Activated CD4-positive, CD25-positive, alpha-beta regulatory T cell (primary cell): ENCODE measurements around the gene MXD3.
"Not testable (repeated sequence)": the region's sequence is repeated elsewhere in the genome, so short reads cannot be mapped to it uniquely, and the experiment has no call there.

Experiments used
- DNase-seq, 4 experiments: peaks; one replicate each; lab custom pipeline; 2025; lab: John Stamatoyannopoulos, UW

The MXD3 gene, protein sequence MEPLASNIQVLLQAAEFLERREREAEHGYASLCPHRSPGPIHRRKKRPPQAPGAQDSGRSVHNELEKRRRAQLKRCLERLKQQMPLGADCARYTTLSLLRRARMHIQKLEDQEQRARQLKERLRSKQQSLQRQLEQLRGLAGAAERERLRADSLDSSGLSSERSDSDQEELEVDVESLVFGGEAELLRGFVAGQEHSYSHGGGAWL

DNA sequence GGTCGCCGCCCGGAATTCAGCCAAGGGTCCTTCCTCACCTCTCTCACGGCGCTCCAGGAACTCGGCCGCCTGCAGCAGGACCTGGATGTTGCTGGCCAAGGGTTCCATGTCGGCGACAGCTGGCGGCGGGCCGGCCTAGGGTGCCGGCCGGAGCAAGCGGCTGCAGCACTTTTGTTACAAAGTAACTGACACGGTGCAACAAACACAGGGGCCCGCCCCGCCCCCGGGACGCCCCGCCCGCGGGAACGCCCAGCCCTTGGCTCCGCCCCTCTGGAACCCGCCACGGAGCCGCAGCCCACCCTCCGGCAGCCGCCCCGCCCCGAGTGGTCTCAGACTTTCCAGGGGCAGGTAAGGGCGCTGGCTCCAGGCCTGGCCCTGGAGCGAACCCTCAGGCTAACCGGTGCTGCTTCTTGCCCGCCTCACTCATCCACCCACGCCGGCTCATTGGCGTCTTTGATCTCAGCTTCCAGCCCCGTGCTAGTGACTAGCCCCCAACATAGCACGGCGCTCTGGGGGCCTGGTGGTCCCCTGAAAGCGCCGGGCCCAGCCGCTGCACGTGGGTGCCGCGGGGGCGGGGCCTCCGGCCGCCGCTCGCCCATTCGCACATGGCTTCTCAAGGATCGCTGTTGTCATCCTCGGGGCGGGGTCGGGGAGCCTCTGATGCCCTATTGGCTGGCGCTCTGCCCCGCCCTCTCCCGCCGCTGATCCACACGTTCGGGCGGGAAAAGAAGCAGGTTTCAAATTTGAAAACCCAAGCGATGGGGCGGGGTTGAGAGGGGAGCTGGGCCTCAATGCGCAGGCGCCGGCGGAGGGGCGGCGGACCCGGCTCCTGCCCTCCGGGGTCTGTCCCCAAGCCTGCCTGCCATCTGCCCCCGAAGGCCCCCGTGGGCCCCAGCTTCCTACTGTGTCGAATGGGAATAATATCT is at the start of gene MXD3:
MXD3 (minus strand) TSS at position 176 of the 926 bp plus-strand sequence; CDS start at position 108, 68 bp downstream.
- peak; percentile 88 to 92 (median 90) for DNase-seq

DNA sequence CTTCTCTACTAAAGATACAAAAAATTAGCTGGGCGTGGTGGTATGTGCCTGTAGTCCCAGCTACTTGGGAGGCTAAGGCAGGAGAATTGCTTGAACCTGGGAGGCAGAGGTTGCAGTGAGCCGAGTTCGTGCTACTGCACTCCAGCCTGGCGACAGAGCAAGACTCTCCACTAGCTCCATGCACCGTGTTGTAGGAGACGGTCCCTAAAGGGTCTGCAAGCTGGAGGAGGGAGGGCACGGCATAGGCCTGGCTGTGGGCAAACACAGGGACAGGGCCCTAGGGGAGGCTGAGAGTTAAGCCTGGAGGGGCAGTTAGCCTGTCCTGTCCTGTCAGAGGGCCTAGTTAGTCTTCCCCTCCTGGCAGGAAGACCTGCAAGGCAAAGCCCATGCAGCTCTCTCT is 49.0 kb upstream of the MXD3 start:
- DNase-seq, result not testable (repeated sequence)

DNA sequence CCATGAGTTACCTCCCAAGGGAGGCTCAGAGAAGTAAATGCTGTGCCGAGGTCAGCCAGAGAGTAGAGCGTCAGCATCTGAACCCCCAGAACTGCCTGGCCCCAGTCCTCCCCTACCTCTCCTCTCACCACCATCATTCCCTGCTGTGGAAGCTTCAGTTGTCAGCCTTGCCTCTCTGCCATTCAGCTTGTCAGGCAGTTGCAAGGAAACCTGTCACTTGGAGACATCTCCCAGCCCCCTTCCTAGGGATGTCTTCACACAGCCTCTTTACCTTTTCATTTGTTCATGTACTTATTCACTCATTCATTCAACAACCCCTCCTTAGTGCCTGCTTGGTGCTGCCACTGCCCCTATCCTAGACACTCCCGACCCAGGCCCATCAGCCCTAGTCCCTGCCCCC is 48.2 kb upstream of the MXD3 start:
- no peak for DNase-seq

DNA sequence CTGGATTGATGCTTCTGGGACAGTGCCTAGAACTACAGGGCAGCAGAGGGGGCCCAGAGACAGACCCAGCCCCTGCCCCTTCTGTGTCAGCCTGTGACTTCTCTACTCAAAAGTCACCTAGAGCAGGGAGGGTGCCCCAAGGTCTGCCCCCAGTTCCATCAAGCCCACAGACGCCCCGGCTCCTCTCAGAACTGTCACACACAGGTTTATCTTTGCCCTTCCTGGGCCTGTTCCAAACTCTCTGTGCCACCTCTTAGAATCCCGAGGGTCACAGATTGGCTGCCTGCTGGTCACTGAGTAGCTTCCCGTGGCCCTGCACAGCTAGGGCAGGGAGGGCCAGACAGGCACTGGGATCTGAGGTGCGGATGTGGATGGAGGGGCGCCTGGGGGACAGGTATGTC is 47.8 kb upstream of the MXD3 start:
- no peak for DNase-seq

DNA sequence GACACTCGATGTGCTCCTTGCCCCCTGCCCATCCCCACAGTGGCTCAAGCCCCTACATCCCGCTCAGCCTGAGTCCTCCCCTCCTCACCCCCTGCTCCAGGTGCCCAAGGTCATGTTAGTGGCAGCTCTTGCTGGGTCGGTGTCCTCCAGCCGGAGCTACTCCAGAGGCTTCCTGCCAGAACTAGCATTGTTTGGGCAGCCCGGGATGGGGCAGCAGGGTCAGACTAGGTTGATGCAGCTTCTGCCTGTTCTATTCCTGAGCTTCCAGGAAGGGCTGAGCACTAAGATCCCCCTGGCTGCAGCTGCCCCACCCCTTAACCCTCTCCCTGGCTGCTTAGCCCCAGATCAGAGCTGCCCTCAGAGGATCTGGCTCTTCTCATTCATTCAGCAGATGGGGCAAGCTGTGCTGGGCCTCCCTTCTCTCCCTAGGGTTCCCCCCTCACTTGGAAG is 46.7 kb upstream of the MXD3 start:
- DNase-seq, result no peak

DNA sequence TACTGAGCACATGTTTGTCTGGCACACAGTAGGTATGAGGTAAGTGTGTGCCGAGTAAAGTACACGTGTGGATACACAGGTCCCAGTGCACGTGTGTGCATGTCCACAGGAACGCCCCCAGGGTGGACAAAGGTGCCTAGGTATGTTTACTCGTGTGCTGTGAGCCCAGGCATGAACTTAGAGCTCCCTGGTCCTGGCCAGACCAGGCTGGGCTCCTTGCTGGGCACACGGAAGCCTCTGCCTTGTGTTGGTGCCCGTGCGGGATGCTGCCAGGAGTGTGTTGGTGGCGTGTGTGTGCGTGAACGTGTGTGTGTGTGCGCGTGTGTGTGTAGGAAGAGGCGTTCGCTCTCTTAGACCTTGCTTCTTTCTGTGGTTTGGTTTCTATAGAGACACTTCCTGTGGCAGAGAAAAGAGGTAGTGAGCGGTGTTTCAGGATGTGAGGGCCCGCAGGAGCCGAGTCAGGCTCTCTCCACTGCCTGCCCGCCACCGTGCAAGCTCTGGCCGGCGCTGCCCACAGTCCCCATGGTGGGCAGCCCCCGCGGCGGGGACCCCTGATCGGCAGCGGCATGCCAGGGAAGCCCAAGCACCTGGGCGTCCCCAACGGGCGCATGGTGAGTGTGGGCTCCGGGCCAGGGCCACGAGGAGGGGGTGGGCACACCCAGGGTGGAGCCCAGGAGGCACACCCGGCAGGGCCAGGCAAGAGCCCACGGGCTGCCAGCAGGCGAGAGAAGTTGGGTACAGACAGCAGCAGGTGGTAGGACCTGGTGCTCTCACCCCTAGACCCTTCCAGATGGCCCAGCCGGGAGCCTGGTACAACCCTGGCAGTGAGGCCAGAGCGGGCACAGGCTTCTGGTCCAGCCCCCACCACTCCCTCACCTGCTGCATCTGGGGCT is 46.0 kb upstream of the MXD3 start, which contains the start of gene RGS14:
RGS14 (plus strand) TSS at position 466 of the 893 bp plus-strand sequence; CDS start at position 567, 101 bp downstream.
- DNase-seq, result peak in 3 of 4 experiments; percentile 39 to 57 (median 39)

DNA sequence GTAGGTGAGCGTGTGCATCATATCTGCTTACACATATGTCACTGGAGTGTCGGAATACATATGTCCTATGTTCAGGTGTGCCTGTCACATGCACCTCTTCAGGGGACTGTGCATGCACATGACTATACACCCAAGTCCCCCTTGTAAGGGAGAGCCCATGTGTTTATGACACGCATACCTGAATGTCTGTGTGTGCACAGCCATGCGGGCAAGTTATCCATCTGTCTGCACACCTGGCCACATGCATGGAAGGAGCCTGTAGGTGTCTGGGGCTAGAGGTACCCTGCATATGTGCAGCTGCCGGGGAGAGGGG is 45.4 kb upstream of the MXD3 start:
- no peak for DNase-seq

DNA sequence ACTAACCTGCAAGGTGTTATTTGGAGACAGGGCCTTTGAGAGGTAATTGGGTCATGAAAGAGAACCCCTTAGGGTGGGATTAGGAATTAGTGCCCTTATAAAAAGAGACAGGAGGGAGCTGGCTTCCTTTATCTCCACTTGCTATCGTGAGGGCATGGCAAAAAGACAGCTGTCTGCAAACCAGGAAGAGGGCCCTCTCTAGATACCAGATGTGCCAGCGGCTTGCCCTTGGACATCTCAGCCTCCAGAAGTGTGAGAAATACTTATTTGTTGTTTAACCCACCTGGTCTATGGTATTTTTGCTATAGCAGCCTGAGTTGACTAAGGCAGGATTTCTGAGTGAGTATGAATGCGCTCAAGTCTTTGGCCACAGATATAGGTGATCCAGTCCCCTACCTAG is 45.0 kb upstream of the MXD3 start:
- no peak for DNase-seq

DNA sequence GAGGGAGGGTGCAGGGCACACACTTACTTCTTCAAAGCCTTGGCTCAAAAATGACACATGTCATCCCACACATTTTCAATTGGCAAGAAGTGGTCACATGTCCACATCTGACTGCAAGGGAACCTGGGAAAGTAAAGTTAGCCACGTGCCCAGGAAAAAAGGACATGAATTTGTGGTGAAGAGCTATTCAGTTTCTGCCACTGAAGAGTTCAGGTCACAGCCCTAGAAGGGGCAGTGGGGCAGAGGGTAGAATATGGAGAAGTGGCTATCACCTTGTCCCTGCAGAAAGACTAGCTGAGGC is 44.1 kb upstream of the MXD3 start:
- DNase-seq, result no peak

DNA sequence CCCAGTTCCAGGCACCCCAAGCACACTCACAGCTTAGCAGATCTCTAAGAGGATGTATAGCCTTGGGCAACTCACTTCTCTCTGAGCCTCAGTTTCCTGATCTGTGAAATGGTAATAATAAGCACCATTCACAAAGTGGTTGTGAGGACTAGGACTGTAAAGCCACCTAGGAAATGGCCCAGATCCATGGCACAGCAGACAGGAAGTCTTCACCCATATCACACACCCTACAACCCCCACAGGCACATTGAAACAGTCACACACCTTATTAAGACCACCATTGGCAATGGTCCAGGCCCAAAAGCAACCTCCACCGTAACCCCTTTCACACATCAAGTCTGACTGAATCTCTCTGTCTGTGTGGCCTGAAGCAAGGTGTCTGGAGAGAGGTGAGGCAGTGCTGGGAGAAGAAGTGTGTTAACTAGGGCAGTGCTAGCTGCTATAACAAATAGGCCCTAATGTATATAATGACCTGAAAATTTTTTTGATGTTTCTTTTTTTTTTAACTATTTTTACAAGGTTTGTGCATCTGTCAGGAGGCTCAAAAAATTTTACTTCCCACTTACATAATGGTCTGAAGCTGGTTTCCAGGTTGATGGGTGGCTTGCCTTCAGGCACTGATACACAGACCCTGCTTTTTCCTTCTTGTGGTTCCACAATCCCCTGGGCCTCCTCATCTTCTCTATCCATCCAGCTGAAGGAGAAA is 43.6 kb upstream of the MXD3 start:
- DNase-seq, result no peak

DNA sequence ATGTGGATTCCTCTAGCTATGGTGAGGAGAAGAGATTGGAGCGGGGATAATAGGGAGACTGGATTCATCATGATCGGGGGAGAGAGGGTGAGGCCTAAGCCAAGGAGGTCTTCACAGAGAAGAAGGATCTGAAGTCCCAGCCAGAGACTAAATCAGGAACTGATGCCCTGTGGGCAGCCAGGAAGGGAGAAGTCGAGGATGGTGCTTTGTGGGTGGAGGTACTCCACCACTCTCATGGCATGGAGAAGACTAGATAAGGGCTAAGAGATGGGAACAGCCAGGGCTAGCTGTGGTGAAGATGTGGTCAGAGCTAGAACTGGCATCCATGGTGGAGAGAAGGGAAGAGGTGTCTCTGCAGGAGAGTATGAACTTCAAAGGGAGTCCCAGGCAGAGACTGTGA is 43.0 kb upstream of the MXD3 start:
- no peak for DNase-seq

DNA sequence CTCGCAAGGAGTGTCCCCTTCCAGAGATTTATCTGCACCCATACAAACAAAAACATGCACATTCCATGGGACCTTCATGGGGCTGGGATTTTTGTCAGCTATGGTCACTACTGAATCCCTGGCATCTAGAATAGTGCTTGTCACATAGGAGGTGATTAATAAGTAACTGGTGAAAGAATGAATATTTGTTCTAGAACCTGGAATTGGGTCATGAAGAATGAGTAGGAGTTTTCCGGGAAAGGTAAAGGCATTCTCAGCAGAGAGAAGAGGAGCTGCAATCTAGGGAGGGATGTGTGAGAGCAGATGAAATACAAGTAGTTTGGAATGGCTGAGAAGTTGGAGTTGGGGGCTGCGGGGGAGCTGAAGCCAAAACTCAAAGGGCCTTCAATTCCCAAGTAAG is 42.6 kb upstream of the MXD3 start:
- DNase-seq, result no peak

DNA sequence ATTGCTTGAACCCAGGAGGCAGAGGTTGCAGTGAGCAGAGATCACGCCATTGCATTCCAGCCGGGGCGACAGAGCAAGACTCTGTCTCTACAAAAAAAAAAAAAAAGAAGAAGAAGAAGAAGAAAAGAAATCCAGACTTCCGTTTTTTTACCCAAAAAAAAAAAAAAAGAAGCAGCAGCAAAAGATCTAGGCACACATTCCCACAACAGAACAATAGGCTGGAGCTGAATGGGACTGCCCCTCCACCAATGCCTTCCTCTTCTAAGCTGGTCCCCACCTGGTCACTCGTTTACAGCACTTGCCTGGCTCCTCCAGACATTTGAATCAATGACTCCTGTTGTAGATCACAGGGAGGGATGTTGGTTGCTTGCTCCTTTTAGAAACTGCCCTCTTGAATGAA is 41.4 kb upstream of the MXD3 start:
- DNase-seq, result no peak

DNA sequence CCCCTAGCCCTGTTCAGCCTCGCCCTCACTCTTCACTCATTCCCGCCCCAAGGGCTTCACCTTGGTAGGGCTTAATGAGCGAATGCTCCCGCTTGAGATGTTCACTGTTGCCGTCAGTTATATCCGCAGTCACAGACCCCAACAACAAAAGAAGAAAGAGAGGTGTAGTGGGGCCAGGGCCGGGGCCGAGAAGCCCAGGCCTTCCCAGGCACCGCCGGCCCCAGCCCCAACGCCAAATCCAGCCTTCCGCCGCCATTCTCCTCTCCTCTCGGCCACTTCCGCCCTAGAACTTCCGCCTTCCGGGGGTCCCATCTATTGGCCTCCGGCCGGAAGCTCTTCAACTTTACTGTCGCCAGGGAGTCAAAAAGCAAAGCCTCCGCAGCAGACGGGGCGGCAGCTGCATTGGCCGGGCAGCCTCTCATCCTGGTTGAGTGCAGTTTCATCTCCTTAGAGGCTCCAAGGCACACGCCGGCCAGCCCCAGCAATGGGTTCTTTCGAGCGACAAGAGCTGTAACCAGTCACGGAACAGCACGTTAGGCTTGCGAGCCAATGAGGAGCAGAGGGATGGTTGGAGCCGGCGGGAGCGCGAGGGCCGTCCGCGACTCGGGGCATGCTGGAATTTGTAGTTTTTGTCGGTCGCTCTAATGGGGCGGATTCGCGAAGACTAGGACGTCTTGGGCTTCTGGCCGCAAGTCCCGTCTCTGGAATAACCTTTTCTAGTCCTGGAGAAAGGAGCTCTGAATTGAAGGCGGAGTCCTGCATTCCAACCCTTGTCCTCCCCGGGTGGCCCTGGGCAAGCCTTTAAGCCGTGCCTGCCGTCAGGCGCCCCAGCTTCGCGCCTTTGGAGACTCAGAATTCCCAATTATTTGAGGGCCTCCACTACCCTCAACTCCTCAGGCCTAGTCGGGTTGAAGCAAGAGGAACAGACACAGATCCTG is 40.0 kb upstream of the MXD3 start, which contains the start of gene LMAN2:
LMAN2 (minus strand) TSS at position 277 of the 938 bp plus-strand sequence; CDS start at position 256, 21 bp downstream.
- DNase-seq, result peak; percentile 82 to 85 (median 84)

DNA sequence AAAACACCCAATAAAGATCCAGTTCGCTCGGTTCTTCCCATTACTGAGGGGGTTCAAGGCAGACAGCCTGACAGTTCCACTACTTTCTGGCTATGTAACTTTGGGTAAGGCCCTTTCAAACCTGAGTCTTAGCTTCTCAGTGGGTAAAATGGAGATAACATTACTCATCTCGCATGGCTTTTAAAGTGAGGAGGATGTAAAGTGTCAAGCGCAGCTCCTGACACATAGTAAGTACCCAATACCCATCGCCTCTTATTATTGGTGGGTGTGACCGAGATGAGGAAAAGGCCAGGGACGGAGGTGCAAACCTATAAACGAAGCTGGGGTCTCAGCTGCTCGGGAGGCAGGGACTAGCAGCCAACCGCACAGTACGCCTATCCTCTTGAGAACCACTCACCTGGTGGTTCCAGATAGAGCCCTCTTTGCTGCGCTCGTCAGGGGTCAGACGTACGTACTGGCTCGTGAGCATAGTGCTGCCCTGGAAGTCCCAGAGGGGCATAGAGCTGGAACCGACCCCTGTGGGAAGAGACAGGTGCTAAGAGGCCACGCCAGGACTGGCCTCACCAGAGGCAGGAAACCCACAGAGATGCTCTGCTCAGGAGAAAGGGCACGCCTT is 39.2 kb upstream of the MXD3 start:
- no peak for DNase-seq

DNA sequence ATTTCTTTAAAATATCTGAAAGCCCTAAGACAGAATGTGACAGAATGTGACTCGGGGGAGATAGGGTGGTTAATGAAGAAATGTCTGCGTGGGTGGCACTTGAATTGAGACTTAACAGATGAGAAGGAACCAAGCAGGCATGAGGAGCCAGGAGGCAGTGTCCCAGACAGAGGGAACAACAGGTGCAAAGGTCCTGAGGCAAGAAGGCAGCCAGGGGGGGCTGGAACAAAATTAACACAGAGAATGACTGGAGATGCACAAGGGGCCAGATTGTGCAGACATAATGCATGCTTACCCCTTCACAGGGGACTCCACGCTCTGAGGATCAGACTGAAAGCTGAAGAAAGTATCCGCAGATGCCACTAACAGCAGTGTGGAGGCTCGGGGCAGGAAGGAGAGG is 38.1 kb upstream of the MXD3 start:
- DNase-seq, result no peak

DNA sequence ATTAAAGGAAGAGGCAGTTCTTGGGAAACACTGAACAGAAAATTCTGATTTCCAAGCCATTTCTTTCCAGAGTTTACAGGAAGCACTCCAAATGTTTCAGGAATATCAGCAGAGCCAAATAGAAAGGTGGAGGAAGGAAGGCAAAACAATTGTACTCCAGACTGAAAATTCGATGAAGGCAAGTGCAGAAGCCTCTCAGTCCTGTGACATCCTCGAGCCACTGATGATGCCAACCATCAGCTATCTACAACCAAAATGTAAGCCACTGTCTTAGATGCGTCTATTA is 37.6 kb upstream of the MXD3 start:
- no peak for DNase-seq

DNA sequence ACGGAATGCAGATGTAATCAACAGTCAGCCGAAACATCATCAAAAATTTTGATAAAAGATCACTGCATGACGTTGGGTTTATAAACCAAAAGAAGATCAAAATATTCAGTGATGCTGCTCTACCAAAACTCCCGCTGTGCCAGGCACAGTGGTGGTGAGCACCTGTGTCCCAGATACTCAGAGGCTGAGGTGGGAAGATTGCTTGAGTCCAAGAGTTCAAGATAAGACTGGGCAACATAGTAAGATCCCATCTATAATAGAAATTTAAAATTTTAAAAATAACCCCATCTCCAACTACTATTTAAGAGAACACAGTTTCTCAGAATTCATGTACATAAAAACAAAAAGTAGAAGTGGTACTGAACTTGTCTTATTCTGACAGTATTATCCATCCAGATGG is 36.0 kb upstream of the MXD3 start:
- no peak for DNase-seq

DNA sequence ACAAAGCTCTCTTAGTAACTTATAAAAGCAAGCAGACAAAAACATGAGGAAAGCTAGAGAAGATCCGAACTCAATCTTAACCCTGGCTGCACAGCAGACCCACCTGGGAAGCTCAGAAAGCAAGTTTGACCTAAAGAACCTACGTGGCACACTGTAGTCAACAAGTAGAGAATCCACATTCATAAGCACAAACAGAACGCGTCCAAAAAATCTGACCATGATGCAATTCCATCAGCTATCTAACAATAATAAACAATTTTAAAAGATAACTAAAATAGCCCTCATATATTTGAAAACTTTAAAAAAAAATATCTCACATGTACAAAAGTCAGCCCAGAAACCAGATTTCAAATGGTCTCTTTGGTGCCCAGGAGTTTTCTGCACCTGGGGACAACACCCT is 35.1 kb upstream of the MXD3 start:
- DNase-seq, result no peak

DNA sequence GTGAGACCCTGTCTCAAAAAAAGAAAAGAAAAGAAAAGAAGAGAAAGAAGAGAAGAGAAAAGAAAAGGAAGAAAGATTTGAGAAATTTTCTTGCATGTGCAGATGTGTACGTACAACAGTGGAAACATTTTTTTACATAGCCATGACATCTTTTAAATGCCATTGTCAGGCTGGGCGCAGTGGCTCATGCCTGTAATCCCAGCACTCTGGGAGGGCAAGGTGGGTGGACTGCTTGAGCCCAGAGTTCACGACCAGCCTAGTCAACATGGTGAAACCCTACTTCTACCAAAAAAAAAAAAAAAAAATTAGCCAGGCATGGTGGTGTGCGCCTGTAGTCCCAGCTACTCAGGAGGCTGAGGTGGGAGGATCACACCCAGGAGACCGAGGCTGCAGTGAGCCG is 33.2 kb upstream of the MXD3 start:
- DNase-seq, result no peak
